Lung (tissue), 16 donors: ENCODE measurements around the gene ATAD3A. TPM values are rescaled to one million over a fixed set of nuclear protein-coding genes. Genes with fewer than 3 reads are reported as not detected.
"Not testable (repeated sequence)": the region's sequence is repeated elsewhere in the genome, so short reads cannot be mapped to it uniquely, and the experiment has no call there.

Source experiments
- ATAC-seq: fragments of 200-7000 bp; cut with Tn5 transposase; one replicate; pipeline ENCODE4 v1.9.1; 2020; ENCODE audit warnings: moderate number of reproducible peaks; ENCODE audit not compliant: insufficient read depth, low FRiP score
- DNase-seq, 3 donors: peaks; one replicate each; pipeline ENCODE4 v3.0.0-alpha.2; 2013 to 2017
- H3K27ac ChIP-seq, 2 donors: one replicate each; pipeline ENCODE4 v1.5.1; 2013; ENCODE audit warnings: mild to moderate bottlenecking in 2 of 2, moderate library complexity in 2 of 2, control low read depth in 1 of 2, inconsistent platforms in 1 of 2, low read depth in 1 of 2, low read length in 1 of 2
- H3K27me3 ChIP-seq, 3 donors: one replicate each; pipeline ENCODE4 v1.5.1; 2013; ENCODE audit warnings: low read length in 2 of 3; ENCODE audit not compliant: control insufficient read depth in 3 of 3, insufficient read depth in 3 of 3
- H3K36me3 ChIP-seq, 4 donors: one replicate each; pipeline ENCODE4 v1.5.1; 2013; ENCODE audit warnings: low read length in 4 of 4, mild to moderate bottlenecking in 1 of 4, moderate library complexity in 1 of 4; ENCODE audit not compliant: control insufficient read depth in 4 of 4, insufficient read depth in 4 of 4
- H3K4me1 ChIP-seq, 5 donors: one replicate each; pipeline ENCODE4 v1.5.1; 2013; ENCODE audit warnings: low read length in 5 of 5, mild to moderate bottlenecking in 2 of 5, moderate library complexity in 1 of 5; ENCODE audit not compliant: control insufficient read depth in 5 of 5, insufficient read depth in 5 of 5
- H3K4me3 ChIP-seq: one replicate; pipeline ENCODE4 v1.5.1; 2013; ENCODE audit warnings: mild to moderate bottlenecking, control low read depth, moderate library complexity
- H3K9ac ChIP-seq, 2 donors: one replicate each; pipeline ENCODE4 v1.5.1; 2013; ENCODE audit warnings: low read length in 2 of 2, control low read depth in 1 of 2; ENCODE audit not compliant: insufficient read depth in 1 of 2
- H3K9me3 ChIP-seq, 4 donors: one replicate each; pipeline ENCODE4 v1.5.1; 2013; ENCODE audit warnings: low read length in 3 of 4, mild to moderate bottlenecking in 1 of 4, moderate library complexity in 1 of 4; ENCODE audit not compliant: control insufficient read depth in 4 of 4, insufficient read depth in 3 of 4
- WGBS, 2 donors: extraction: QIAGEN DNeasy Blood & Tissue Kit; methylation state at CpG; one replicate each; pipeline ENCODE4 v1.1.7; 2013; 5-methylcytosine and 5-hydroxymethylcytosine counted together
- long read RNA-seq, 5 donors: transcript quantifications; one replicate each; lab custom pipeline, GENCODE V29; 2026
- polyA plus RNA-seq, 2 donors: library from polyadenylated mRNA; stranded (reverse); fragments of 200-250 nt; gene quantifications; one replicate each; pipeline ENCODE4 v1.2.1, GENCODE V29; 2013
- total RNA-seq, 2 donors: library from RNA; depleted of rRNA in 1 of 2; stranded (reverse); fragments of >200 nt in 1 of 2; gene quantifications; one replicate each; pipeline ENCODE4 v1.2.1, GENCODE V29; 2014 to 2021
- TF ChIP-seq, protein P1 (sequence below): IDR thresholded peaks from 2 replicates; pipeline ENCODE4 v1.5.1; 2012; ENCODE audit warnings: mild to moderate bottlenecking; ENCODE audit errors: control extremely low read depth, extremely low read depth
- donor health status: control.
- donor health status: control.
- donor health status: Bipolar disorder and iron deficiency.
- donor health status: healthy.
- donor health status: DM: yes; HTN: yes; CAD: no.

ATAD3A gene
- 10 to 100 TPM in 1 of 2 donors, 1 to 10 TPM in 1; 8.1 to 31.3 TPM for total RNA-seq
- 10 to 100 TPM; 26.9 to 29.8 TPM for polyA plus RNA-seq
- long read RNA-seq, donor 1, transcript ATAD3A-203 (16 exons, 2,492 nt), result major isoform, 8 of 18 reads
- long read RNA-seq, donor 1, partial matches to known transcripts, result 10 of 18 reads
- long read RNA-seq, donor 1, other reads (novel, unspliced or antisense), result 0 of 18 reads
- long read RNA-seq, donor 2, result 0 reads
- long read RNA-seq, donor 3, result 0 reads
- long read RNA-seq, donor 4, partial matches to known transcripts, result 0 of 1 reads
- long read RNA-seq, donor 4, other reads (novel, unspliced or antisense), result 0 of 1 reads
- long read RNA-seq, donor 5, partial matches to known transcripts, result 0 of 4 reads
- long read RNA-seq, donor 5, other reads (novel, unspliced or antisense), result 0 of 4 reads

DNA sequence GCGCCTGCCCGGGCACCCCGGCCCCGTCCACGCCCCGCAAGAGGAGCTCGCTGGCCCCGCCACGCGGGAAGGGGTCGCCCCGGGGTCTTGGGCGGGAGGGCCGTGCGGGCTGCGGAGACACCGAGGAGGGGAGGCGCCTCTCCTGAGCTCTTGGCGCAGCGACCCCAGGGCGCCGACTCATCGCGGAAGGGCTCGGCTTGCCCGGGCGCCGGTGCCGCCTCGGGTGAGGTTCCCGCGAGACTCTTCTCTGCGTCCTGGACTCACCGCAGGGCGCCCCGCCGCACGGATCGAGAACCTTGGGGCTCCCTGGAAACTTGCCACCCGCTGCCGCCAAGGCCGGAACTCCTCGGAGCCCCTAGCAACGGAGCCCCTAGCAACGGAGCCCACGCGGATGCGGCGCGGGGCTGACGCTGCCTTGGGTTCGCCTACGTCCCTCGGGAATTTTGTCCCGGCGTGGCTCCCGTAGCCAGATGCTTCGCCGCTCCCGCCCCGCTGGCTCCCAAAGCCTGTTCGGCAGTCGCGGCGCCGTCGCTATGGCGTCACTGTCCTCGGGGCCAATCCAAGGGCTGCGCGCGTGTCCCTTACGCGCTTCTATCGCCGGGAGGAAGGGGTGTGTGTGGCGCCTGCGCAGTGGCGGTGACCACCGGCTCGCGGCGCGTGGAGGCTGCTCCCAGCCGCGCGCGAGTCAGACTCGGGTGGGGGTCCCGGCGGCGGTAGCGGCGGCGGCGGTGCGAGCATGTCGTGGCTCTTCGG, at the start of gene ATAD3A:
TSS of gene ATAD3A (plus strand) at position 630 of the 753 bp plus-strand sequence. CDS start at position 737, 107 bp downstream.
- peaks cover 0 to 5% (median 0%) of the 10 kb centered on the region in 4 donors for H3K36me3 ChIP-seq
- ATAC-seq (peak; percentile 97), DNase-seq (peak; percentile 98 to 99 (median 98))
- 0% methylated on average over 72 to 99 of the region's 99 CpGs for WGBS, 2 donors
- H3K27ac ChIP-seq, result peak within 1 kb of the TSS; percentile 88 to 98
- TF ChIP-seq, protein P1, sequence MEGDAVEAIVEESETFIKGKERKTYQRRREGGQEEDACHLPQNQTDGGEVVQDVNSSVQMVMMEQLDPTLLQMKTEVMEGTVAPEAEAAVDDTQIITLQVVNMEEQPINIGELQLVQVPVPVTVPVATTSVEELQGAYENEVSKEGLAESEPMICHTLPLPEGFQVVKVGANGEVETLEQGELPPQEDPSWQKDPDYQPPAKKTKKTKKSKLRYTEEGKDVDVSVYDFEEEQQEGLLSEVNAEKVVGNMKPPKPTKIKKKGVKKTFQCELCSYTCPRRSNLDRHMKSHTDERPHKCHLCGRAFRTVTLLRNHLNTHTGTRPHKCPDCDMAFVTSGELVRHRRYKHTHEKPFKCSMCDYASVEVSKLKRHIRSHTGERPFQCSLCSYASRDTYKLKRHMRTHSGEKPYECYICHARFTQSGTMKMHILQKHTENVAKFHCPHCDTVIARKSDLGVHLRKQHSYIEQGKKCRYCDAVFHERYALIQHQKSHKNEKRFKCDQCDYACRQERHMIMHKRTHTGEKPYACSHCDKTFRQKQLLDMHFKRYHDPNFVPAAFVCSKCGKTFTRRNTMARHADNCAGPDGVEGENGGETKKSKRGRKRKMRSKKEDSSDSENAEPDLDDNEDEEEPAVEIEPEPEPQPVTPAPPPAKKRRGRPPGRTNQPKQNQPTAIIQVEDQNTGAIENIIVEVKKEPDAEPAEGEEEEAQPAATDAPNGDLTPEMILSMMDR, result no peak
- H3K4me1 ChIP-seq, result peaks cover 0 to 6% (median 2%) of the 10 kb centered on the region in 5 donors
- H3K4me3 ChIP-seq, result peak within 1 kb of the TSS; percentile 88
- no peaks in the 10 kb centered on the region for H3K9me3 ChIP-seq
- H3K27me3 ChIP-seq, result no peaks in the 10 kb centered on the region
- peak within 1 kb of the TSS in 1 of 2 donors; percentile 60 for H3K9ac ChIP-seq

DNA sequence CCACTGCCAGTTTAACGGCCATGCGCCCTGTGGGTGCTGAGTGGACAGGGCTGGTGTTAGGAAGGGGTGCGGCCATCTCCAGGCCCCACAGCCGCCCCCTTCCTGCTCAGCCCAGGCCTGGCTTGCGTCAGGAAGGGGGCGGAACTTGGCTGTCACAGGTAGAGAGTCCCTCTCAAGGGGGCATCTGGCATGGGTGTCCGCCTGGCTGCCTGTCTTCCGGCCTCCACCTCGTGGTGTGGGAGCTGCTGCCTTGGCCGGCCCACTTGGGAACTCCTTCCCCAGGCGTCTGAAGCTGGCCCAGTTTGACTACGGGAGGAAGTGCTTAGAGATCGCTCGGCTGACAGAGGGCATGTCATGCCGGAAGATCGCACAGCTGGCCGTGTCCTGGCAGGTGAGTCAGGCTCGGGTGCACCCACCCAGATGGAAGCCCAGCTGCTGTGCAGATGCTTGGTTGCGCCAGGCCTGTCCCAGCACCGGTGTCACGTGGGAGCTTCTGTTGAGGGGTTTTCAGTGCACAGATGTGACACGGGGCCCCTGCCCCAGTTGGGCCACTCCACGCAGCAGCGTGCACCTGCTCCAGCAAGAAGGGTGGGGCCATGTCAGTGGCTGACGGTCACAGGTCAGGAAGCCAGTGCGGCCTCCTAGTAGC, 49.5 kb upstream of the ATAD3A start:
- peak; percentile 84 for ATAC-seq
- Histone ChIP-seq H3K27me3 (no peaks in the 10 kb centered on the region), H3K27ac (peak overlapping the region in 1 of 2 donors; percentile 85), H3K9ac (no peak overlapping the region), H3K4me1 (peaks cover 0 to 4% (median 0%) of the 10 kb centered on the region in 5 donors), H3K4me3 (no peak overlapping the region), H3K9me3 (peaks cover 0 to 2% (median 0%) of the 10 kb centered on the region in 4 donors), H3K36me3 (no peaks in the 10 kb centered on the region)
- peak in 2 of 3 donors; percentile 23 to 50 for DNase-seq
- TF ChIP-seq, protein P1, result no peak
- 49 to 73% methylated on average over 26 of the region's 26 CpGs for WGBS, 2 donors

DNA sequence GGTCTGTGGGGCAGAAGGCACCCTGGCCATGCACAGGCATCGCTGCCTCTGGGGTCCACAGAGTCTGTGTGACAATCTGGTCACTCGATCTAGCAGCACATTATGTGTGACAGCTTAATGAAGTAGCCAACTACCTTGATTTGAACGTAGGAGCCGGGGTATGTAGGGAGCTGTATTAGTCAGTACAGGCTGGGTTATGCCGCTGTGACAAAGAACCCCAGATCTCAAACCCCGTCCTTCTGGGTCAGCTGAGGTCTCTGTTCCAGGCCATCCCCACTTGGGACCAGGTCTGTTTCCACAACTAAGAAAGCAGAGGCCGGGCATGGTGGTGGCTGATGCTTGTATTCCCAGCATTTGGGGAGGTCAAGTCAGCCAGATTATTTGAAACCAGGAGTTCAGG, 48.6 kb upstream of the ATAD3A start:
- H3K36me3 ChIP-seq, result no peaks in the 10 kb centered on the region
- no peak for DNase-seq
- peaks cover 0 to 2% (median 0%) of the 10 kb centered on the region in 4 donors for H3K9me3 ChIP-seq
- TF ChIP-seq, protein P1, result no peak
- no peaks in the 10 kb centered on the region for H3K27me3 ChIP-seq
- H3K4me3 ChIP-seq, result no peak overlapping the region
- peaks cover 0 to 4% (median 0%) of the 10 kb centered on the region in 5 donors for H3K4me1 ChIP-seq
- H3K27ac ChIP-seq, result peak overlapping the region in 1 of 2 donors; percentile 20
- ATAC-seq, result no peak
- WGBS, 2 donors, result 91 to 96% methylated on average over 7 of the region's 7 CpGs
- H3K9ac ChIP-seq, result no peak overlapping the region

DNA sequence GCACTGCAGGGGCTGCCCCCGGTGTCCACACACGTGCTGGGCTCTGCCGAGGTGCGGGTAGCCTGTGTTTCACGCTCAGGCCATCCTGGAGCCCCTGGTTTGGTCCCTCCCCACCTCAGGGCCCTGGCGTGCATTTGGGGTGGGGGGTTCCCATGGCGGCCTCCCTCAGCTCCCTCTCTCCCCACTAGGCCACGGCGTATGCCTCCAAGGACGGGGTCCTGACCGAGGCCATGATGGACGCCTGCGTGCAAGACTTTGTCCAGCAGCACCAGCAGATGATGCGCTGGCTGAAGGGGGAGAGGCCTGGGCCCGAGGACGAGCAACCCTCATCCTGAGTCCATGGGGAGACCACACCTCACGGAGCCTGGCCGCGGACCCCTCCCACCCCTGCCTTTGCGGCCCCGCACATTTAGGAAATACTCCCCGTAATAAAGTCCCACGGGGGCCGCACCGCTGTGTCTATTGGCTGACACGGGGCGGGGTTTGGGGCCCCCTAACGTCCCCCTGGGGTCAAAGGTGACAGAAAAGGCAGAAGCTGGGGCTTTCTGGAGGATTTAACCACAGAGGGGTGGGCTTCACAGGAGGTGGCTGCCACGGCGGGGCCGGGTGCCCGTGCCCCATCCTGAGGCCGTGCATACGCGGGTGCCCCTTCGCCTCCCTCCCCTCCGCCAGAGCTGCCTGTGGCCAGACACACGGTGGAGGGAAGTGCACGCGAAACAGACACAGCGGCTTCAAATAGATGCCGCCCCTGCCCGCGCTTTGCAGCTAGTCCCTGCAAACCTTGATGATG, 43.6 kb upstream of the ATAD3A start:
- H3K4me3 ChIP-seq, H3K4me1 ChIP-seq, H3K9me3 ChIP-seq, H3K36me3 ChIP-seq, H3K27me3 ChIP-seq, DNase-seq, H3K27ac ChIP-seq, ATAC-seq, H3K9ac ChIP-seq: not testable (repeated sequence)
- WGBS, 2 donors, result 79 to 87% methylated on average over 28 to 40 of the region's 44 CpGs
